ENCODE data around the gene IFITM10.

IFITM10 gene

GRCh38 chr11:1717745-1718144 lies 32.6 kb downstream of the IFITM10 start:
- no peak for DNase-seq (ENCODE audit: low read depth in 2 of 2)

- DNase-seq (ENCODE audit: low read depth in 2 of 2), result no peak
Measured at GRCh38 chr11:1714908-1715885, 35.2 kb downstream of the IFITM10 start.

- no peak for DNase-seq (ENCODE audit: low read depth in 2 of 2)
Measured at GRCh38 chr11:1708716-1709115, 41.7 kb downstream of the IFITM10 start.

- DNase-seq (ENCODE audit: low read depth in 2 of 2), result no peak
Measured at GRCh38 chr11:1707751-1708150, 42.6 kb downstream of the IFITM10 start.

GRCh38 chr11:1706634-1707400 lies 43.6 kb downstream of the IFITM10 start:
- DNase-seq (ENCODE audit: low read depth in 2 of 2), result no peak

GRCh38 chr11:1705126-1706052 lies 45.0 kb downstream of the IFITM10 start:
- DNase-seq (ENCODE audit: low read depth in 2 of 2), result no peak

- DNase-seq (ENCODE audit: low read depth in 2 of 2), result no peak
Measured at GRCh38 chr11:1703146-1703545, 47.2 kb downstream of the IFITM10 start.

DNA sequence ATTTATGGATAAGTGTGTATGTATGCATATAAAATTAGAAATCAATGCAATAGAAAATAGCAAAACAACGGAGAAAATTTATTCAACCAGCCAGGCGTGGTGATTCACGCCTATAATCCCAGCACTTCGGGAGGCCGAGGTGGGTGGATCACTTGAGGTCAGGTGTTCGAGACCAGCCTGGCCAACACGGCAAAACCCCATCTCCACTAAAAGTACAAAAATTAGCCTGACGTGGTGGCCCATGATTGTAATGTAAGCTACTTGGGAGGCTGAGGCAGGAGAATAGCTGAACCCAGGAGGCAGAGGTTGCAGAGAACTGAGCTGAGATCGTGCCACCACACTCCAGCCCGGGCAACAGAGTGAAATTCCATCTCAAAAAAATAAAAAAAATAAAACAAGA lies 47.9 kb downstream of the IFITM10 start:
- DNase-seq (ENCODE audit: low read depth in 2 of 2), result no peak

GRCh38 chr11:1701091-1701807 lies 49.1 kb downstream of the IFITM10 start:
- no peak for DNase-seq (ENCODE audit: low read depth in 2 of 2)

DNA sequence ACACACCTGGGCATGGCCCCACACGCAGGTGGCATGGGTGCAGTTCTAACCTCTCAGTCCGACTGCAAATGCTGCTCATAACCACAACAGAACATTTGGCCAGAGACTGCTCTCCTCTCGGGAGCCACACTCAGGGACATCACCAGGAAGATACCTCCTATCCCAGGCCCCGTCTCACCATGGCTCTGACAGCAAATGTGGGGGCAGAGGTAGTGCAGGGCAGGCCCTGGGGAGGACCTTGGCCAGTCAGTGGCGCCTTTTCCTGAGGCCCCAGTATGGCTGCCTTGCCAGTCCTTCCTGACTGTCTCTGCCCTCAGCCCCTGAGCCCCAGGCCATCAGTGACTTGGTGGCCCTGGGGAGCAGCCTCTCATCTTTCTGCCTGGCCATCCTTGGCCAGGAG lies 50.6 kb downstream of the IFITM10 start:
- no peak for DNase-seq (ENCODE audit: low read depth in 2 of 2)

- no peak for DNase-seq (ENCODE audit: low read depth in 2 of 2)
Measured at GRCh38 chr11:1696608-1697570, 53.5 kb downstream of the IFITM10 start, which contains the start of gene KRTAP5-6. Gene KRTAP5-6 (plus strand): TSS chr11:1697195. CDS start chr11:1697246, 51 bp downstream.

- no peak for DNase-seq (ENCODE audit: low read depth in 2 of 2)
Measured at GRCh38 chr11:1695548-1696108, 54.8 kb downstream of the IFITM10 start.

- DNase-seq (ENCODE audit: low read depth in 2 of 2), result no peak
Measured at GRCh38 chr11:1694846-1695547, 55.4 kb downstream of the IFITM10 start.

DNA sequence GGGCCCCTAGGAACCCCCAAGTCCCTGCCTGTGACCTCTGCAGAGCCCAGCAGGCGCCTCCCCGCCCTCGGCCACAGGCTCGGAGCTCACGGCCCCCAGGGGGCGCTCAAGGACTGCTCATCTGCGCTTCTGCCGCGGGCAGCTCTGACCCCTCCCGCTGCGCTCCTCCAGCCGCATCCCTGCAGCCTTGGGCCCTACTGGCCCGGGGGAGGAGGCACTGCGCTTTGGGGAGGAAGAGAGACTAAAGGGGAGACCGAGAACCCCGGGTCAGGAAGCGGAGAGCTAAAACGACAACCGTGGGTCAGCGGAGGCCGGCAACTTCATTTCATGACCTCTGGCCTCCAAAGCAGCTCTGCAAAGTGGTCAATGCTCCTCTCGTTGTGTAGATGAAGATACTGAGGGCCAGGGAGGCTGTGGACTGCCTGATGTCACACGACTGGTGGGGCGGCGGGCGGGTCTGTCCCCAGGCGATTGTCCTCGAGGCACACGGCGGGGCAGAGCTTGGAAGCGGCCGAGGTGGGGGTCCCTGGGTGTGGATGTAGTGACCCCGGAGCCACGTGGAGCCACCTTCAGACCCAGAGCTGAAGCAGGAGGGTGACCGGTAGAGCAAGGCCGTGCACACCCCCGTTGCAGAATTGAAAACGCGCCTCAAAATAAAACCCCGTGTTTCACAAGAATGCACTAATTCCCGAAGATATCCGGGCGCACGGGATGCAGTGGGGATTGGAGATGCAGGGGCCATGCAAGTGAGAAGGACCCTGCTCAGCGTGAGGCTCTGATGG lies 56.1 kb downstream of the IFITM10 start:
- peak; percentile 57 to 71 for DNase-seq (ENCODE audit: low read depth in 2 of 2)

DNA sequence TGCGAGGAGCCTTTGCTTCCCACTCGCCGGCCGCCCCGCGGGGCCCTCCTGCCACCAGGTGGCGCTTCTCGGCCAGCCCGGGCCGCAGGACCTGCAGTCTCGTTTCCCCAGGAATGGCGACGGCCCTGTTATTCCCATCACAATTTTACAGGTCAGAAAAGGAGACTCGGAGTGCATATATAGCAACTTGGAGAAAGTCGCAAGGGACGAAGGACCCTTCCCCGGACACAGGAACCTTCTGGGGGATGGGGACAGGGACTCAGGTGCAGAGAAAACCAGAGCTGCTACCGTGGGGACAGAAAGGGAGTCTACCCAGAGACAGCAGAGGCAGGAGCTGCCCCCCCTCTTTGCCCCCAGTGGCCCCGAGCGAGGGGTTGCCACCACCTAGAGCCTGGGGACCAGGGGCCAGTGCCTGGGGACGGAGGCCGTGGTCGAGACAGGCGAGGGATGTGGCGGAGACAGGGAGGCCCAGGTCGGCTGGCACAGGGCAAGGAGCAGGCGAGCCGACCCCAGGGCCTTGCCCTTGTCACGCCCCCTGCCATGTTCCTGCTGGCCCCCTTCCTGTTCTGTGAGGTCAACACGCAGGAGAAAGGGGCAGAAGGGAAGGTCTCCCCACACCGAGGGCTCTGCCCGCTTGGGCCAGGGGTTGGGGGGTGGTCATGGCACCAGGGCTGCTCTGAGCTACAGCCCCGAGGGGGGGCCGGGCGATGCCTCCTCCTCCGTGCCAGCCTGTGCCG lies 56.9 kb downstream of the IFITM10 start:
- peak; percentile 40 to 48 for DNase-seq (ENCODE audit: low read depth in 2 of 2)

- DNase-seq (ENCODE audit: low read depth in 2 of 2), result no peak
Measured at GRCh38 chr11:1692708-1693326, 57.6 kb downstream of the IFITM10 start.

Data from stimulated activated CD8-positive, alpha-beta memory T cell treated with anti-CD3 and anti-CD28 coated beads, Interleukin-2, amount 100 ng/mL, for 1 hour (primary cell).